GM21526 (cell line): ENCODE results near the gene CTLA4.

Experiments used
- ATAC-seq: cut with Tn5 transposase; IDR thresholded peaks from one replicate; pipeline ENCODE4 v1.9.1; 2021; ENCODE audit warnings: moderate library complexity; ENCODE audit not compliant: unreplicated experiment, low FRiP score

Gene CTLA4

GRCh38 chr2:203867561-203868200, at the start of gene CTLA4:
CTLA4 (plus strand) TSS chr2:203867771; CDS start chr2:203867943, 172 bp downstream.
- no peak for ATAC-seq

DNA sequence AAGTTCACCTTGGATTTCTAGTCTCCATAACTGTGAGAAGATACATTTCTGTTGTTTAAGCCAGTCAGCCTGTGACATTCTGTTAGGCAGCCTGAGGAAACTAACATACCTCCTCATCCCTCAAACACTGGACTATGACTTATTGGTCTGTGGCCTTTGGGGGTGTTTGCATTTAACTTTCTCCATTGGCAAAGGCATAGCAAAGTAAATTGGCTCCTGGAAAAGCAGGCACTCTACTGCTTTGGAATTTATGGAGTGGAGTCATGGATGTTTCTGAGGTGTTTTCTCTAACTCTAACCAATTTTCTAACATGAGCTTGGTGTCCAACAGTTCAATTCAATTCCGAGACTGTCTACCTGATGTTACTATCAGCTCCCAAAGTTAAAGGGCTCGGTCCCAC, 48.9 kb upstream of the CTLA4 start:
- no peak for ATAC-seq

- no peak for ATAC-seq
These were observed 48.0 kb upstream of the CTLA4 start for GRCh38 chr2:203819434-203820133.

DNA sequence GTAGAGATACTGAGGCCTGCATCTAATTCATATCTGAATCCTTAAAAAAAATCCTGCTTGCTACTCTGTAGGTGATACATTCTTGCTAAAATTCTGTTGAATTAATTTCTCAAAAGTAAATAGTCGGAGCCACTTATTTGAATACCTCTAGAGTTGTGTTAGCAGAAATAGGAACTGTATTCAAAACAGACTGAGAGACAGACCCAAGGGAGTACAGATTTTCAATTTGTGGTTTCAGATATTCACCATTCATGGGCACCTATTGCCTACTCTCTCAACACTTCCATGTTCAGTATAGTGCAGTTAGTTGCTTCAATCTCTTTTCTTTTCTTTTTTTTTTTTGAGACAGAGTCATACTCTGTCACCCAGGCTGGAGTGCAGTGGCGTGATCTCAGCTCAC, 46.6 kb upstream of the CTLA4 start:
- ATAC-seq = peak; percentile 85

GRCh38 chr2:203822240-203822639, 45.3 kb upstream of the CTLA4 start:
- no peak for ATAC-seq

- ATAC-seq = no peak
These were observed 44.4 kb upstream of the CTLA4 start for GRCh38 chr2:203823173-203823572.

- no peak for ATAC-seq
These were observed 43.5 kb upstream of the CTLA4 start for GRCh38 chr2:203824057-203824456.

- no peak for ATAC-seq
These were observed 43.0 kb upstream of the CTLA4 start for GRCh38 chr2:203824603-203825002.

- ATAC-seq = no peak
These were observed 40.9 kb upstream of the CTLA4 start for GRCh38 chr2:203826704-203827103.

DNA sequence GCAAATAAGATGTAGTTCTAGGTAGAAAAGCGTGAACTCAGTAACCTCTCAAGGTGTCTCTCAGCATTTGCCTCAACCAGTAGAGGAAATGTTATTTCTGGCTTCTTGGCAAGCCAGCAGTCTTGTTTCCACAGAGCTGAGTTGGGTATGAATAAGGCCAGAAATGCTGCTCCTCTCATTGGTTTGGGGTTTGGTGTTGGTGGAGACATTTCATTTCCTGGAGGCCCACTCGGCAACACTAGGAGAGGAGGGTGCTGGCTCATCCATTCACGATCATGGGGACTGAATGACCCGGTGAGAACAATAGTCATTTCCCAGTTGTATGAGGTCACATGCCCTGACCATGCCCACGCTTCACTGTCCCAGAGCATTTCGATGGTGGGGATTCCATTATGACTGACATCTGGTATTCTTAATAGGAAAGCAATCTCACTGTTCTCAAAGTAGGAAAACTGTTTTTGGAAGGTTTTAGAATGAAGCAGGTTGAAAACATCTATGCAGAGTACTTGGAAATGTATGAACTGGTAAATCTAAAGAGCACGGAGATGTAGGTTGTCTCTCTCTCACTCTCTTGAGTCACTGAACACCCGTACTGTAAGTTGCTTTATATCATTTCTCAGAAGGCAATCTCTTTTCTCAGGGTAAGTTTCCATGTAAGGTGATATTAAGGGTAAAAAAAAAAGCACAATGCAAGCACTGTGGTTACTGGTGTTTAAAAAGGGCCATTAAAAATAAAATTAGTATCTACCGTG, 37.1 kb upstream of the CTLA4 start:
- ATAC-seq = no peak

DNA sequence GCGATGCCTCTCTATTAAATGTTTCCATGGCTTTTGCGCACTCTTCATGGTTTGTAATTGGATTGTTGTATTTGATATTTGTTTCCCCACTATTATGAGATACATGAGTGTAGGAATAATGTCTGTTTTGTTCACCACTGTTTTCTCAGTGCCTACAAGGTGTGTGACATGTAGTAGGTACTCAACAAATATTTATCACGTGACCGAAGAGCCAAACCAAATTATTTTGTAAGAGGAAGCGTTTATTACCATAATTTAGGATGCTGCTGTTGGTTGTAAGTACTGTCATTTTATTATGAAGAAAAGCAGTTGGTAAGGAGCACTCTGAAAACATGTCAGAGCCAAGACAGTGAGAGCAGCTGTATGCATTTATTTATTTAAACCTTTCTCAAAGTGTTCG, 32.2 kb upstream of the CTLA4 start:
- no peak for ATAC-seq

DNA sequence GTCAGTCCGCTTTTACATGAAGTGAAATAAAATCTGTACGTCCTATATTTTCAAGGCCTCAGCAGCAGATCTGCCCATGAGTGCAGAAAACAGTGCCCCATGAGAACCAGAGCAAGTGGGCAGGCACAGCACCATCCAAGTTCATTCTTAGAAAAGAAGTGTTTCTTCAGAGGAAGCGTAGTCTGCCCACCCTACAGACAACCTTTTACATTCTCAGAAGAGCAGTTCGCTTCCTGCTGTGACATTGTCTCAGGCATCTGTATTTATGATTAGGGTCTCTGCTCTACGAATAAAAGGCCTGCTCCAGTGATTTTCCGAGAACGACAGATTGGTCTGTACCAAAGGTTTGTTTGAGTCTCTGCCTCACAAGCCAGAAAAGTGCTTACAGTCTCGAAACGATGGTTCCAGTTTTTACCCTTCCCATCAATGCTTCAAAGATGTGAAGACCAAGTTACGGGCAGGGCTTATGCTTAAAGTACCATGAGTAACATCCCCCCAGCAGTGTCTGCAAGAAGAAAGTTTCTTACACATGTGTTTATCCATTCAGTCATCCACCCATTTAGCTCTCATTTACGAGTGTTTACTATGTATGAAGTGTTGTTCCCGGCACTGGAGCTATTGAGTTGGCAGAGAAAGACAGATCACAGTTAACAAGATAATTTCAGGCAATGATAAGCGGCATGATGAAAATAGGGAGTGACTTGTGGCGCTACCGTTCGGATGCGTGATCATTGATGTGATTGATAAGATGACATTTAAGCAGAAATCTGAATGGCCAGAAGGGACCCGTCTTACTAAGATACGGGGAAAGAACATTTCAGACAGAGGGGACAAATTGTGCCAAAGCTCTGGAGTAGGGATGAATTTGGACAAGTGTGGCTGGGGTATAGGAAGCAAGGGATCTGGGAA, 31.4 kb upstream of the CTLA4 start:
- no peak for ATAC-seq

GRCh38 chr2:203840655-203841205, 26.8 kb upstream of the CTLA4 start:
- no peak for ATAC-seq

DNA sequence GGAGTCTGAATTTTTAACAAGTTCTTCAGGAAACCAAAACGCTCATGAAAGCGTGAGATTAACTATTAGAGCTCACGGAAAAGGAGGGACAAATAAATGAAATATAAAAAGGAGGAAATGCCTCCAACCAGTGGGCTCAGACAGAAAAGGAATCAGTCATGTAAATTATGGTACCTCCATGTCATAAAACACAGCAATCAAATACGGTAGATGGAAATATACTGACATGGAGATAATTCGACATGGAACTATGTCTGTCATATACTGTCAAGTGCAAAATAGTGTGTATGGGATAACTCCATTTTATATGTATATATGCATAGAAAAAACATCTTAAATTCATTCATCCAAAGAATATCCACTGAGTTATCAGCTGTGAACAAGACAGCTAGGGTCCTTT, 25.9 kb upstream of the CTLA4 start:
- no peak for ATAC-seq

- ATAC-seq = no peak
These were observed 25.2 kb upstream of the CTLA4 start for GRCh38 chr2:203842373-203842772.

DNA sequence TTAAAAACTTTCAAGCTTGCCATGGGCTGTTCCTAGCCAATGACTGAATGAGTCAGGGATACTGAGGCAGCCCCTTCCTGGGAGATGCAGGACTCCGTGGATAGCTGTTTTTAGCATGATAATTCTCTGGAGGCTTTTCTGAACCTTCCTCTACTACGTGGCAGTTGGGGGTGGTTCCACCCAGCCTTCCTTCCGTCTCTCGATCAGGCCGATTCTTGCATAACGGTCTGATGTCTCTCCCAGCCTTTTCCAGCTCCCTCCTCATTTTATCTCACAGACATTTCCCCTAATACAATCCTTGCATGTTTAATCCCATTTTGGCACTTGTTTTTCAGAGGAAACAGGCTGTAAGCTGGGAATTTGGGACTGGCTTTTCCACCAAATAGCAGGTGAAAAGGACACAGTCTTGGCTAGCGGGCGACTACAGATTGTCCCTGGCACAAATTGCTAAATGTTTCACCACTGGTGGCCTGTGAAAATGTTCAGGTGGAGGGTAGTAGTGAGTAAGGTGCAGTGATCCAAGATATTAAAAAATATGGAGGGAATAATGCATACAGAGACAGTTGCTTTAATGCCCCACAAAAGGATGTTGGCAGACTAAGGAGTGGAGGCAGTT, 21.0 kb upstream of the CTLA4 start:
- ATAC-seq = no peak

GRCh38 chr2:203849010-203849409, 18.6 kb upstream of the CTLA4 start:
- no peak for ATAC-seq

DNA sequence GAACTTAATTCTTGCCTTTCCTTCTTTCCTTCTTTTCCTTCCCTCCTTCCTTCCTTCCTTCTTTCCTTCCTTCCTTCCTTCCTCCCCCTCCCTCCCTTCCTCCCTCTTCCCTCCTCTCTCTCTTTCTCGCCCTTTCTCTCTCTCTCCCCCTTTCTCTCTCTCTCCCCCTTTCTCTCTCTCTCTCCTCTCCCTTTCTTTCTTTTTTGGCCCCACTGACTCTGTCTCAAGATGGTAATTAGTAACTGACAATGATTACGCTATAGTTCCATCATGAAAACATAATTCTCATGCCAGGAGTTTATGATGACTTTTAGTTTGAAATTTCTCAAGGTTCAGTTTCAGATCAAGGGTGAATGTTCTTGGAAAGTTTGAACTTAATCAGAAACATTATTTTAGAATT, 14.8 kb upstream of the CTLA4 start:
- no peak for ATAC-seq

DNA sequence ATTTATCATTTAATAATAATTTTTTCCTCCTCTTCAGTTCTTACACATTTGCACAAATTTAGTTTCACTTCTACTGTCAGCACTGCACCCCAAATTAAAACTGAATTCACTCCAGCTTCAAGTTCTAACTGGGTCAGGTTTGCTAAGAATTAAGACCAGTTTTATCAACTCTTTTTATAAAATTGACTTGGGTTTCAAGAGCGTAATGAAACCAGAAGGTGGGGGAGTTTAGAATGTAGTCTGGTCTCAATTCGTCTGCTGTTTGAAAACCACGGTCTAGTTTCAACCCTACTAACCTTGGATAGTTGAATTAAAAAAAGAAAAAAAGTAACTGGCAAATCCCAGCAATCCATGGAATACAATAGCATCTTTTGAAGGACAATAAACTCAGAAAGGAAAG, 14.3 kb upstream of the CTLA4 start:
- no peak for ATAC-seq

GRCh38 chr2:203853722-203854121, 13.8 kb upstream of the CTLA4 start:
- no peak for ATAC-seq
